K562 (cell line): ENCODE measurements around the gene DLGAP3. TPM values are rescaled to one million over a fixed set of nuclear protein-coding genes. Genes with fewer than 3 reads are reported as not detected.

Experiments used
- ATAC-seq: fragments of 200-7000 bp; cut with Tn5 transposase; 3 replicates; pipeline ENCODE4 v1.9.1; 2020; ENCODE audit warnings: moderate library complexity
- BruUV-seq: library from RNA; stranded (reverse); fragments of 400-500 nt; replicated peaks from 2 replicates; lab custom pipeline; 2021; lab: Mats Ljungman, UMichigan
- CTCF ChIA-PET: fragments of 300-600 bp; formaldehyde crosslinking; extraction: SDS; loops from one replicate; lab custom pipeline; 2021; ENCODE audit warnings: low intra/inter-chr PET ratio; lab: Yijun Ruan, JAX
- POLR2A ChIA-PET: fragments of 300-600, 350-650 bp; sonication (Branson Sonifier 250); formaldehyde crosslinking; extraction: SDS; loops from one replicate; lab custom pipeline; 2021; ENCODE audit warnings: antibody characterized with exemption, inconsistent platforms; lab: Yijun Ruan, JAX
- DNase-seq, 4 experiments: peaks; one replicate each; pipeline versions ENCODE4 v3.0.0 to v3.0.0-alpha.2; 2011 to 2018; ENCODE audit warnings: low spot score in 3 of 4, mixed read lengths in 3 of 4; ENCODE audit errors: extremely low read depth in 1 of 4
- FAIRE-seq: peaks from 2 replicates; lab custom pipeline; 2011; peaks lifted over from hg19 to GRCh38; lab: Jason Lieb, UNC
- H2AFZ ChIP-seq: 2 replicates; pipeline ENCODE4 v1.6.0; 2011; ENCODE audit warnings: low read depth, low read length, control low read depth, inconsistent platforms
- H3K27ac ChIP-seq: fragments of 200-600 bp; 3 replicates; pipeline ENCODE4 v1.8.0; 2011; ENCODE audit warnings: low read depth, mild to moderate bottlenecking, control low read depth, inconsistent platforms, low read length, moderate library complexity, mixed read lengths; ENCODE audit errors: extremely low read depth
- H3K27me3 ChIP-seq, 2 experiments: fragments of 300-600 bp in 1 of 2; 2 replicates in 1 of 2; 3 replicates in 1 of 2; pipeline versions ENCODE4 v1.6.0 to v1.8.0; 2011; ENCODE audit warnings: inconsistent platforms in 2 of 2, low read length in 2 of 2, mild to moderate bottlenecking in 1 of 2, mixed read lengths in 1 of 2, moderate library complexity in 1 of 2; ENCODE audit not compliant: control insufficient read depth in 2 of 2, insufficient read depth in 2 of 2
- H3K36me3 ChIP-seq: fragments of 300-600 bp; 3 replicates; pipeline ENCODE4 v1.8.0; 2011; ENCODE audit warnings: mild to moderate bottlenecking, low read length, inconsistent platforms; ENCODE audit not compliant: control insufficient read depth, insufficient read depth
- H3K4me1 ChIP-seq, 2 experiments: fragments of 200-600 bp in 1 of 2; replicated peaks in 1 of 2; 2 replicates in 1 of 2; 3 replicates in 1 of 2; pipeline versions ENCODE4 v1.5.1 to v1.8.0; 2011; ENCODE audit warnings: inconsistent platforms in 2 of 2, low read length in 2 of 2, mild to moderate bottlenecking in 1 of 2, mixed read lengths in 1 of 2, moderate library complexity in 1 of 2; ENCODE audit not compliant: control insufficient read depth in 2 of 2, insufficient read depth in 2 of 2
- H3K4me2 ChIP-seq: 2 replicates; pipeline ENCODE4 v1.6.1; 2011; ENCODE audit warnings: low read length, control low read depth, inconsistent platforms, mixed read lengths; ENCODE audit not compliant: insufficient read depth
- H3K4me3 ChIP-seq: fragments of 200-600 bp; sonication (generic), shearing (Covaris generic); 2 replicates; pipeline ENCODE4 v1.5.1; 2016; ENCODE audit warnings: control low read depth, inconsistent platforms
- H3K79me2 ChIP-seq: fragments of 200-600 bp; 3 replicates; pipeline ENCODE4 v1.8.0; 2011; ENCODE audit warnings: low read length, inconsistent platforms; ENCODE audit not compliant: control insufficient read depth, insufficient read depth
- H3K9ac ChIP-seq, 2 experiments: 2 replicates each; pipeline versions ENCODE4 v1.6.0 to v1.6.1; 2011; ENCODE audit warnings: low read depth in 2 of 2, low read length in 2 of 2, control low read depth in 1 of 2, inconsistent platforms in 1 of 2, mild to moderate bottlenecking in 1 of 2, mixed read lengths in 1 of 2; ENCODE audit not compliant: insufficient read depth in 1 of 2
- H3K9me1 ChIP-seq: one replicate; pipeline ENCODE4 v1.6.0; 2011; ENCODE audit warnings: inconsistent platforms, mild to moderate bottlenecking, low read length, moderate library complexity; ENCODE audit not compliant: control insufficient read depth, insufficient read depth
- H3K9me3 ChIP-seq: replicated peaks from 2 replicates; pipeline ENCODE4 v1.5.1; 2011; ENCODE audit warnings: low read depth, low read length, inconsistent platforms; ENCODE audit not compliant: control insufficient read depth, insufficient read depth
- H4K20me1 ChIP-seq: replicated peaks from 2 replicates; pipeline ENCODE4 v1.6.1; 2011; ENCODE audit warnings: low read length, inconsistent platforms, mixed read lengths; ENCODE audit not compliant: control insufficient read depth, insufficient read depth
- CTCFL ChIP-seq: IDR thresholded peaks from 2 replicates; pipeline ENCODE4 v1.6.1; 2011; ENCODE audit warnings: borderline replicate concordance, low read depth, mild to moderate bottlenecking, moderate library complexity, low read length; ENCODE audit not compliant: insufficient read depth, poor library complexity, severe bottlenecking
- RBM17 ChIP-seq: fragments of 200-400 bp; formaldehyde crosslinking; IDR thresholded peaks from 2 replicates; pipeline ENCODE4 v1.6.1; 2017; ENCODE audit warnings: low read depth, mild to moderate bottlenecking, low read length, borderline replicate concordance
- TBL1XR1 ChIP-seq, 2 experiments: IDR thresholded peaks; 2 replicates each; pipeline ENCODE4 v1.6.1; 2012; ENCODE audit warnings: improper control_type of control experiment in 2 of 2, low read length in 2 of 2, mild to moderate bottlenecking in 1 of 2
- ZBTB43 ChIP-seq: sonication (generic); formaldehyde crosslinking; IDR thresholded peaks from 2 replicates; pipeline ENCODE4 v1.8.0; 2023; ENCODE audit warnings: mild to moderate bottlenecking, missing genetic modification reagents
- WGBS: fragments of 100-300 bp; shearing (Covaris generic); methylation state at CpG from one replicate; pipeline ENCODE4 v1.1.6; 2016; ENCODE audit warnings: low coverage, mixed read lengths; ENCODE audit not compliant: insufficient coverage; ENCODE audit errors: missing lambda C conversion rate; 5-methylcytosine and 5-hydroxymethylcytosine counted together
- in situ Hi-C: fragments of 300-500 bp; cut with MboI; formaldehyde crosslinking; loops from 4 replicates; pipeline ENCODE4 v1.15.0; 2018; ENCODE audit warnings: inconsistent platforms, mixed read lengths
- intact Hi-C: fragments of 100-400 bp; cut with micrococcal nuclease; formaldehyde crosslinking; loops from 2 replicates; pipeline ENCODE4 v1.14.2; 2022
- polyA plus RNA-seq, 8 experiments: library from polyadenylated mRNA; depleted of rRNA in 4 of 8; stranded (reverse) in 5 of 8; unstranded in 3 of 8; fragments of >200 nt; fragmentation: Nextera tagmentation in 2 of 8; fragmentation: Illumina TruSeq in 1 of 8; extraction: Ambion mirVana in 2 of 8; extraction: Trizol in 1 of 8; gene quantifications; 2 replicates each; pipeline versions ENCODE4 v1.2.1 to v1.2.3, GENCODE V29; 2011 to 2014; ENCODE audit warnings: inconsistent platforms in 1 of 8, missing spikeins in 1 of 8
- total RNA-seq, 7 experiments: library from RNA; depleted of rRNA in 6 of 7; stranded (reverse); fragments of >200 nt in 6 of 7; fragmentation: Illumina TruSeq in 2 of 7; extraction: Trizol in 2 of 7; gene quantifications; 2 replicates each; pipeline versions ENCODE4 v1.2.1 to v1.2.3, GENCODE V29; 2011 to 2021; ENCODE audit warnings: low replicate concordance in 1 of 7

Gene DLGAP3
- total and polyA plus RNA-seq, 9 of the 15 experiments (the other 6 are each of a cell fraction or from before 2014, with no cell fraction given) = 0.01 to 0.16 (median 0.07) TPM; not detected in 6

- BruUV-seq = no TSS peak
- Histone ChIP-seq H3K9me1 (no peaks in the 10 kb centered on the region), H3K4me2 (no peak overlapping the region)
Measured at GRCh38 chr1:34918386-34918976, 11.0 kb downstream of the DLGAP3 start.

More at GRCh38 chr1:34918386-34918976, 11.0 kb downstream of the DLGAP3 start:
- peaks cover 7% of the 10 kb centered on the region; the same call in 1 of the 2 replicates for H4K20me1 ChIP-seq
- H3K9ac ChIP-seq = no peak overlapping the region
- no peaks in the 10 kb centered on the region for H3K9me3 ChIP-seq
- no peak overlapping the region for H3K27ac ChIP-seq
- CTCF ChIA-PET = no interaction called here
- H2AFZ ChIP-seq = no peak overlapping the region
- peaks cover 4 to 23% of the 10 kb centered on the region in 2 experiments; a peak in 3 of 5 replicates for H3K27me3 ChIP-seq
- no peaks in the 10 kb centered on the region for H3K36me3 ChIP-seq
- FAIRE-seq (no peak), ATAC-seq (no peak), DNase-seq (no peak)
- peaks cover 0 to 12% of the 10 kb centered on the region in 2 experiments; a peak in 3 of 5 replicates for H3K4me1 ChIP-seq
- no peak for TF ChIP-seq CTCFL
- TF ChIP-seq TBL1XR1 (IDR thresholded peaks at IDR 0.05; ENCODE audit: low read length in 2 of 2) = no peak
- no peak for TF ChIP-seq ZBTB43
- no peak for TF ChIP-seq RBM17
- in situ Hi-C loops (no loop called here), intact Hi-C loops (no loop called here)
- WGBS = 9% methylated on average over 9 of the region's 11 CpGs
- no peak overlapping the region for H3K4me3 ChIP-seq
- H3K79me2 ChIP-seq = no peaks in the 10 kb centered on the region
- POLR2A ChIA-PET = interaction anchor here (0.7 to 1.1 kb wide), 2 partner anchors 16 to 161 kb away, joined by 3 to 4 read pairs; partner anchors contain the start of gene ZMYM1
